GM18526 (cell line): Measurements from ENCODE around the gene FARP1.

Source experiments
- POLR2A ChIP-seq: IDR thresholded peaks from 3 replicates; pipeline ENCODE4 v1.6.1; 2011; ENCODE audit not compliant: insufficient read length; ENCODE audit errors: extremely low read depth

FARP1 gene

GRCh38 chr13:98240974-98241373 is 98.1 kb downstream of the FARP1 start:
- no peak for TF ChIP-seq POLR2A

GRCh38 chr13:98241976-98242375 is 99.1 kb downstream of the FARP1 start:
- TF ChIP-seq POLR2A = no peak

GRCh38 chr13:98242403-98242802 is 99.5 kb downstream of the FARP1 start:
- no peak for TF ChIP-seq POLR2A

GRCh38 chr13:98243929-98244272 is 101.0 kb downstream of the FARP1 start:
- TF ChIP-seq POLR2A = no peak

- no peak for TF ChIP-seq POLR2A
Observed at GRCh38 chr13:98246538-98247172, 103.8 kb downstream of the FARP1 start.

GRCh38 chr13:98251708-98252107 is 108.8 kb downstream of the FARP1 start:
- TF ChIP-seq POLR2A = no peak

GRCh38 chr13:98252931-98253470 is 110.1 kb downstream of the FARP1 start:
- TF ChIP-seq POLR2A = no peak

GRCh38 chr13:98253526-98253925 is 110.6 kb downstream of the FARP1 start:
- TF ChIP-seq POLR2A = no peak

- no peak for TF ChIP-seq POLR2A
Observed at GRCh38 chr13:98254513-98254912, 111.6 kb downstream of the FARP1 start.

- TF ChIP-seq POLR2A = no peak
Observed at GRCh38 chr13:98258226-98258625, 115.3 kb downstream of the FARP1 start.

GRCh38 chr13:98260357-98261164 is 117.7 kb downstream of the FARP1 start:
- no peak for TF ChIP-seq POLR2A

- TF ChIP-seq POLR2A = no peak
Observed at GRCh38 chr13:98261165-98261702, 118.3 kb downstream of the FARP1 start.

GRCh38 chr13:98262292-98262691 is 119.4 kb downstream of the FARP1 start:
- TF ChIP-seq POLR2A = no peak

GRCh38 chr13:98263841-98264240 is 120.9 kb downstream of the FARP1 start:
- TF ChIP-seq POLR2A = no peak

- no peak for TF ChIP-seq POLR2A
Observed at GRCh38 chr13:98264877-98265276, 122.0 kb downstream of the FARP1 start.

- TF ChIP-seq POLR2A = no peak
Observed at GRCh38 chr13:98265692-98266551, 123.0 kb downstream of the FARP1 start.
